ENCODE results near the gene RPS27A.
"Not testable (repeated sequence)": the region's sequence is repeated elsewhere in the genome, so short reads cannot be mapped to it uniquely, and the experiment has no call there.

RPS27A gene

DNA sequence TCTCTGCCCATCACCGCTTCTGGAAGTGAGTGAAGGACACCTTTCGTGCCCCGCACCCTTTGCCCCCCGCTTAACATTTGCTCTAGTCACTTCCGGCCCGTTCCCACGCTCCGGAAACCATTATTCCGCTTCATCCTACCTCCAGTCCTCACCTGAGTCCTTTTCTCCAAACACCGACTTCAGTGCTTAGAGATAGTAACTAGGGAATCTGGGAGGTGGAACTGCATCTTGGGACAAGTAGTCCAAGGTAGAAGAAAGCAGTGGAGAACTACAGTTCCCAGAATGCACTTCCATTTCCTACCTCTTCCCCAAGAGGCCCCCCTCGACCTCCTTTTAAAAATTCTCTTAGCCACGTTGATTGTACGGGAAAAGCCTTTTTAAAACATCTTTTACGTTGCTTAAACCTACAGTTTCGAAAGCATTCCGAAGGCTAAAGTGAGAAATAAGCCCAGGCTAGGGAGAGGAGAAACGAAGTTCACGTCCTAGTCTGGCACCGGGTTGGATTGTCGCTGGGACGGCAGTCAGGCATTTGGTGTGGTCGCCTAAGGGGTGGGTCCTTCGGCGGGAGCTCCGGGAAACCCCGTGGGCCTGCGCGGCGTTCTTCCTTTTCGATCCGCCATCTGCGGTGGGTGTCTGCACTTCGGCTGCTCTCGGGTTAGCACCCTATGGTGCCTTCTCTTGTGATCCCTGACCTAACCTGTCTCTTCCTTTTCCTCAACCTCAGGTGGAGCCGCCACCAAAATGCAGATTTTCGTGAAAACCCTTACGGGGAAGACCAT is at the start of gene RPS27A, which contains the start of gene CLHC1:
RPS27A (plus strand) TSS at position 605 of the 779 bp plus-strand sequence; CDS start at position 742, 137 bp downstream.
CLHC1 (minus strand) TSS at position 210 of the 779 bp plus-strand sequence. CDS start 9,882 bp downstream, outside the sequence.
- DNase-seq, result peak; percentile 99 to 100

DNA sequence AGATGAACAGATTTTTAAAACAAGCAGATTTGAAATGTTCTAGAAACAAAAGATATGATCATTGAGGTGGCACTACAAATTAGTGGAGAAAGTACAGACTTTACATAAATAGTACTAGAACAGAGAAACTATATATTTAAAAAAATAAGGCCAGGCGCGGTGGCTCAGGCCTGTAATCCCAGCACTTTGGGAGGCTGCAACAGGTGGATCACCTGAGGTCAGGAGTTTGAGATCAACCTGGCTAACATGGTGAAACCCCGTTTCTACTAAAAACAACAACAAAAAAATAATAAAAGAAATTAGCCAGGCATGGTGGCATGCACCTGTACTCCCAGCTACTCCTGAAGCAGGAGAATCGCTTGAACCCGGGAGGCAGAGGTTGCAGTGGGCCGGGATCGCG is 45.7 kb upstream of the RPS27A start:
- DNase-seq, result not testable (repeated sequence)

DNA sequence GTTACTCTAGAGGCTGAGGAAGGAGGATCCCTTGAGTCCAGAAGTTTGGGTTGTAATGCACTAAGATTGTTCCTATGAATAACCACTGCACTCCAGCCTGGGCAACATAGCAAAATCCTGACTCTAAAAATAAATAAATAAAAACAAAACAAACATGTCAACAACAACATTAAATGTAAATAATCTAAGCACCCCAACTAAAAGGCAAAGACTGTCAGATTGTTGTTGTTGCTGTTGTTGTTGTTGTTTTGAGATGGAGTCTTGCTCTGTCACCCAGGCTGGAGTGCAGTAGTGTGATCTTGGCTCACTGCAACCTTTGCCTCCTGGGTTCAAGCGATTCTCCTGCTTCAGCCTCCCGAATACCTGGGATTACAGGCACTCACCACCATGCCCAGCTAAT is 40.6 kb upstream of the RPS27A start:
- not testable (repeated sequence) for DNase-seq

DNA sequence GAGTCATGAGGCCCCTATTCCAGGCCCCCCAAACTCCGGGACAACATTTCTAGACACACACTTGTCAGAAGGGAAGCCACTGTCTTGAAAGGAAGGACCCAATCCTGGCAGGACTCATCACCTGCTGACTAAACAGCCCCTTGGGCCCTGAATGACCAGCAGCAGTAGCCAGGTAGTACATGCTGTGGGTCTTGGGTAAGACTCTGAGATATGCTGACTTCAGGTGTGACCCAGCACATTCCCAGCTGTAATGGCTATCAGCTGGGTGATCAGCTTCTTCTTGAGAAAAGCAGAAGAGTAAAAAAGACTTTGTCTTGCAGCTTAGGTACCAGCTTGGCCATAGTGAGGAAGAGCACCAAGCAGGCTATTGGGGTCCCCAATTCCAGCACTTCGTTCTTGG is 36.0 kb upstream of the RPS27A start:
- DNase-seq, result no peak

DNA sequence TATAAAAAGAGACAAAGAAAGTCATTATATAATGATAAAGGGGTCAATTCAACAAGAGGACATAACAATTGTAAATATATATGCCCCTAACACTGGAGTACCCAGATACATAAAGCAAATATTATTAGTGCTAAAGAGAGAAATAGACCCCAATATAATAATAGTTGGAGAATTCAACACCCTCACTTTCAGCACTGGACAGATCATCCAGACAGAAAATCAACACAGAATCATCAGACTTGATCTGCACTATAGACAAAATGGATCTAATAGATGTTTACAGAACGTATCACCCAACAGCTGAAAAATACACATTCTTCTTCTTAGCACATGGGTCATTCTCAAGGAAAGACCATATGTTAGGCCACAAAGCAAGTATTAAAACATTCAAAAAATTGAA is 32.1 kb upstream of the RPS27A start:
- no peak for DNase-seq

DNA sequence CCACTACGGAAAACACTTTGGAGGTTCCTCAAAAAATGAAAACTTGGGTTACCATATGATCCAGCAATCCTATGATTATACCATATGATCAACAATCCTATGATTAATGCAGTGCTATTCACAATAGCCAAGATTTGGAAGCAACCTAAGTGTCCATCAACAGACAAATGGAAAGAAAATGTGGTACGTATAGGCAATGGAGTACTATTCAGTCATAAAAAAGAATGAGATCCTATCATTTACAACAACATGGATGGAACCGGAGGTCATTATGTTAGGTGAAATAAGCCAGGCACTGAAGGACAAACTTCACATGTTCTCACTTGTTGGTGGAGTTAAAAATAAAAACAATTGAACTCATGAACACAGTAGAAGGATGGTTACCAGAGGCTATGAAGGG is 28.0 kb upstream of the RPS27A start:
- no peak for DNase-seq

DNA sequence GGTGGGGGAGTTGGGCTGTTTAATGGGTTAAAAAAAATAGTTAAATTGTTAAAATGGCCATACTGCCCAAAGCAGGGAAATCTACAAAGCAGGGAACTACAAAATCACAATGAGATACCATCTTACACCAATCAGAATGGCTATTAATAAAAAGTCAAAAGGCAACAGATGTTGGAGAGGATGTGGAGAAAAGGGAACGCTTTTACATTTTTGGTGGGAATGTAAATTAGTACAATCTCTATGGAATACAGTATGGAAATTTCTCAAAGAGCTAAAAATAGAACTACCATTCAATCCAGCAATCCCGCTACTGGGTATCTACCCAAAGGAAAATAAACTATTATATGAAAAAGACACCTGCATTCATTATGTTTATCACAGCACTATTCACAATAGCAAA is 27.5 kb upstream of the RPS27A start:
- DNase-seq, result no peak

DNA sequence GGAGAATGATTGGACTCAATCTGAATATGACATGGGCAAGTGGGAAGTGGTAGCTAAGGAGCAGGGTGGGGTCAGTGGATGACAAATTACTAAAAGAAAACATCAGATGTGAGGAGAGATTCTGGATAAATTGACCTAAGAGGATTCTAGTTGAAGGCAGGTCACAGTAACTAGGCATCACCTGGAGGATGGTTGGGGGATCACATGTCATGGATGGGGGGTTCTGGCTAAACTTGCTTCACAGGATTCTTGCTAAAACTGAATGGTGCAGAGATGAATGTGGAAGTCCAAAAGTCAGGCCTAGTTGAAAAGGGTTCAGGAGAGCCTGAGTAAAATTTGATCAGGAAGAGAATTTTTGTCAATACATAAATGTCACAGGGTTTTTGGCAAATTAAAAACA is 18.7 kb upstream of the RPS27A start:
- no peak for DNase-seq

DNA sequence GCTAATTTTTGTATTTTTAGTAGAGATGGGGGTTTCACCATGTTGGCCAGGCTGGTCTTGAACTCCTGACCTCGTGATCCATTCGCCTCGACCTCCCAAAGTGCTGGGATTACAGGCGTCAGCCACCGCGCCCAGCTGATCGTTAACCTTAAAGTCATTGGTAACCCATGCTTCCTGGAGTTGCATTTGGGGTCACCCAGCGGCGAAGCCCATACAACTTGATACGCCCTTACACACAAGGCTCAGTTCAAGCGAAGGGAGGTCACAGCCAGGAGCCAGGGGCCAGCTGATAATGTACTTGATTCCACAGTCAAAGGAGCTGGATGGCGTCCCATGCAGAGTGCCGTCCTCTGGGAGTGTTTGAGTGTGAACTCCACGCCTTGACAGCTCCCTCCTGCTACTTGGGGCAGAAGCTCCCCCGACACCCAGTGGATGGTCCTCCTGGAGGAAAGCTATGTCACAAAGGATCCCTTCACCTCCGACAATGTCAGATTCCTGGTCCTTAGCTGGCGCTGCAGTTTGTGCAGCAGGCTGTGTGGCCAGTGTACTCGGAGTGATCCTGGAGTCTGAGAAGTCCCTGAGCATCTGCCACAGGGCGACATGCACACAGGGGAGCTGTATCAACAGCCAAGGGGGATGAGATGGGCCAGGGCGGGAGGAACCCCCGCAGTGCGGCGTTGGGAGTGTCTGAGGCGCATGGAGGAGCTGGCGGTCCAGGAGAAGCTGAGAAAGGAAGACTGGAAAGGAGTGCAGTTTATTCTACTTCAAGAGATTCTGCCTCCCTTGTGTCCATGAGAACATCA is 8.3 kb upstream of the RPS27A start:
- no peak for DNase-seq

DNA sequence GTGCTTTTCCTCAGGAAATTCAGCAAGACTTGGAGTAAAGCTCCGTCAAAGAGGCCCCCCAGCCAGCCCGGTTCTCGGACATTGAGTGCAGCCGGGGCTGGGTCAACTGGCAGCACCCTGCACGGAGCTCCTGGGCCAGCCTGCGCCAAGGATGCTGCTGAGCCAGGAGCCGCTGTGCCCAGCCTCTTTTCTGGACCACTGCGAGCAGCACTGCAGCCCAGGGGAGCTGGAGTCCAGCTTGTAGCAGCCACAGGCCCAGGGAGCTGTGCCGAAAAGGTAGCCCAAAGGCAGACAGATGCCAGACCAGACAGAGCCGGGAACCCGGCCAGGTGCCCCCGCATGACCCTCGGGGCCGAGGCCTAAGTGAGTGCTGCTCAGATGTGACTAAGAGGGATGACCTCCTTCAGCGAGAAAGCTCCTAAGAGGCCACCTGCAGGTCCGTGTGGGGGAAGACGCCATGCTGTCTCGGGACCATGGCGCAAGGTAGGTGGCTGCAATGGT is 7.7 kb upstream of the RPS27A start:
- DNase-seq, result no peak

DNA sequence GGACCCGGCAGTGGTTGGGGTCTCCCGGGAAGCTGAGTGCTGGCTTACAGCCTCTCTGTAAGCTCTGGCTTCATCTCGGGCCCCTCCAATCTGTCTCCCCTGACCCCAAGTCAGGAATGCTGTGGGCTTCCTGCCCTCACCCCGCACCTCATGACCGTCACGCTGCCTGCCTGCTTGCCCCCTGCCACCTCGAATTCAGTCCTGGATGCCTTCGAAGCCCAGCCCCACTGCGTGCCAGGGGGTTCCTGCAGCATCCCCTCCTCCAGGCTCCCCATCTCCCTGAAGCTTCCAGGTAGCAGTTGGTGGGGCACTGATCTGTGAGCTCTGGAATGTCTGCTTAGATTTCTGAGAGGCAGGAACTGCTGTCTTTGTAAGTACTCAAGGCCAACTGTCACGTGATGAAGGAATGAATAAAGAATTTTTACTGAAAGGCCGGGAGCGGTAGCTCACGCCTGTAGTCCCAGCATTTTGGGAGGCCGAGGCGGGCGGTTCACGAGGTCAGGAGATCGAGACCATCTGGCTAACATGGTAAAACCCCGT is 6.9 kb upstream of the RPS27A start:
- DNase-seq, result no peak

DNA sequence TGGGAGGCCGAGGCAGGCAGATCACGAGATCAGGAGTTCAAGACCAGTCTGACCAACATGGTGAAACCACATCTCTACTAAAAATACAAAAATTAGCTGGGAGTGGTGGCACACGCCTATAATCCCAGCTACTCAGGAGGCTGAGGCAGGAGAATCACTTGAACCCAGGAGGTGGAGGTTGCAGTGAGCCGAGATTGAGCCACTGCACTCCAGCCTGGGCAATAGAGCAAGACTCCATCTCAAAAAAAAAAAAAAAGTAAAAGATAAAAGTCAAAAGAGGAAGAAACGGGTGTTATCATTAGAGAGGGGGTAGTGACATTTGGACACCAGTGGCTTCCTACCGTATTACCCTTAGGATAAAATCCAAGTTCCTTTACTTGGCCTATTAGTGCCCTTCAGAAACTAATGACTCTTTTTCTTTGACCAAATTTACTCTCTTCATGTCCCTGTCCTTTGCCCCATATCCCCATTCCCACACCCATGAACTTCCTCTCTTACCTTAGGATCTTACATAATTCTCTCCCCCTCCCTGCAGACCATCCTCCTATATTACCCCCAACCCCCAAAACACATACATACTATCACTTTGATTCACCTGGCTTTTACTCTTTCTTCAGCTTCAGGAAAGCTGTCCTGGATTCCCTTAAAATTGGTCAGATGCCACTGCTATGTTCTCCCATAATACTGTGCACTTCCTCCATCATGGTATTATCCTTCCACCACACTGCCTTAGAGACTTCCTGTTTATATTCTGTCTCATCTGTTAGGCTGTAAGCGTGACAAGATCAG is 4.9 kb upstream of the RPS27A start:
- DNase-seq, result not testable (repeated sequence)

DNA sequence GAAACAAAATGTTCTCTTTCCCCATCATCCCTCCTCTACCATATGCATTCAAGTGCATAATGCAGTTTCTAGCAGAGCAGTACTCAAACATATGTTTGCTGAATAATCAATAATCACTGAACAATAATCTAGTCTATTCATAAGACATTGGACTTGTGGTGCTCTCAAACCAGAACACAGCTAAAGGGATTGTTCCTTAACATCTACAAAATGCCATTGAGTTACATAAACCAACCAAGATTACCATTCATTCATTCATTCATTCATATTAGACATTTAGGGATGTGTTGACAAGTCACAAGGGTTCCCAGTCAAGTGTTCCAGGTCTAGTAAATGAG is 4.3 kb upstream of the RPS27A start:
- DNase-seq, result no peak

DNA sequence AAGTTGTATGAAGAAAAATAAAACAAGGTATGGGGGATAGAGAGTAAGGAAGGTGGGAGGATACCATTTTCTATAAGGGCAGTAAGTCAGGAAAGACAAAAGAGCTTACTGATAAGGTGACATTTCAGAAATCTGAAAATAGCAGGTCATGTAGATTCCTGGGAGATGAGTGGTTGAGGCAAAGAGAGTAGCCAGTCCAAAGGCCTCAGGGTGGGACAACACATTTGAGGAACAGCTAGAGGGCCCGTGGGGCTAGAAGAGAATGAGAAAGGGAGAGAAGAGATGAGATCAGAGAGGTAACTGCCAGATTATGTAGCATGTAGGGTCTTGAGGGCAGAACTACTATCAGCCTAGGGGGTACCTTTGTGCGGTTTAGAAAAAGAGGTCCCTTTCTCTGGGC is 3.3 kb upstream of the RPS27A start:
- DNase-seq, result no peak

DNA sequence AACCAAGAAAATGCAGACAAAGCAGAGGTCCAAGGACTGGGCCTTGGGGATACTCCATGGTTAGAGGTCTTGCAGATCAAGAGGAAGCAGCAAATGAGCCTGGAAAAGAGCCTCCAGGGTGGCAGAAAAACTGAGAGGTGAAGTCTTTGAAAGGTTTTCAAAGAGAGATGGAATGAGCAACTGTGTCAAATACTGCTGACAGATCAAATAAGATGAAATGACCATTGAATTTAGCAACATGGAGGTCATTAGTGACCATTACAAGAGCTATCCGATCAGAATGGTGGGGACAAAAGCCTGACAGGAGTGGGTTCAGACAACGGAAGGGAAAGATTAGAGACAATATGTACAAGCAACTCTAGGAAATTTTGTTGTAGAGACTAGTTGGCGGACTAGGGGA is 1.9 kb upstream of the RPS27A start:
- no peak for DNase-seq

DNA sequence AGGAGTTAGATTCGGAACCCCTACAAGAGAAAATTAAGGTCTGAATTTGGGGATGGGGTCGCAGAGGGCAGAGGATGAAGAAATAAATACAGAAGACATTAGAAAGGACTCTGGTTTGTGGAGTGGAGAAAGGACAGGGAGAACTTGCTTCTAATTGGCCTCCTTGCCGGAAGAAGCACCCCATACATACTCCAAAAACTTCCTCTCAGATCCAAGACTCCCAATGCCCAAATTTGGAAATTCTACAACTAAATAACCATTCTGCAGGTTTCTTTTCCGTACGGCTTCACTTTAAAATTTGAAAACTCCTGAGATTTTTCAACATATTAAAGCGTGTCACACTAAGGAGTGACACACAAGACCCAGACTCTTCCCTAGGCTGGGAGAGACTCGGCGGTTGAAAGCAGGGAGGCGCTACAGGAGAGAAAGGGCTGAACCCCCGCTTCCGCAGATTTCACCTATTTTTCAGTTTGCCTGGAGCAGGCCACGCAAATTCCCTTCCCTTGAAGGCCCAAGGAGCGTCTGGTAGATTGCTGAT is 873 bp upstream of the RPS27A start:
- peak in 1 of 2 experiments; percentile 77 for DNase-seq

DNA sequence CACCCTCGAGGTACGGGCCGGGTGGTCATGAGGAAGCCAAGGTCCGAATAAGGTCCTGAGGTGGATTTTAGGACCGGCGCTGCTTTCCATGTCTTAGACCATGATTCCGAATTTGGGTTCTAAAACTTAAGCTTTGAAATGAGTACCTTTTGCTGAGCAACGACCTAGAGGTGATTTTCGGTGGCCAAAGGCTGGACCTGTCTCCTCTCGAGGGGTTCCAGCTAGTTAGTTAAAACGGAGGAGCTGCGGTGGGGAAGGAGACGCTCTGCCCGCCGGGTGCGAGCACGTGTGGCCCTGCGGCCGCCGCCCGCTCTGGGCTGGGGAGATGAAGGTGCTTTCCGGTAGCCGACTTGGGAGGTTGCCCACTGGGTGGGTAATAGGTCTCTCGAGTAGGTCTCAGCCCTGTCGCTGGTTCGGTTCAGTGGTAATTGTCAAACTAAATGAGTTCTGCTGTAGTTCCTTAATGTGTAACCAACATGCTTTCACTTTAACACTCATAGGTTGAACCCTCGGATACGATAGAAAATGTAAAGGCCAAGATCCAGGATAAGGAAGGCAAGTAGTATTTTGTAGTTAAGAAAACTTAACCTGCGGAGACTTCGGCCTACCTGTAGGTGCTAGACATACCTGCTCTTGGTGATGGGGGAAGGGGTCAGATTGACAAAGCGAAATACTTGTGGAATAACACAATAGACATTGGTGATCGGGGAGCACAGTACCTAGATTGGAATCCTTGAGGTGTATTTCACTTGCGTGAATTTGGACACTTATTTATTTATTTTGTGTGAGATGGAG is 572 bp downstream of the RPS27A start:
- peak in 1 of 2 experiments; percentile 20 for DNase-seq

DNA sequence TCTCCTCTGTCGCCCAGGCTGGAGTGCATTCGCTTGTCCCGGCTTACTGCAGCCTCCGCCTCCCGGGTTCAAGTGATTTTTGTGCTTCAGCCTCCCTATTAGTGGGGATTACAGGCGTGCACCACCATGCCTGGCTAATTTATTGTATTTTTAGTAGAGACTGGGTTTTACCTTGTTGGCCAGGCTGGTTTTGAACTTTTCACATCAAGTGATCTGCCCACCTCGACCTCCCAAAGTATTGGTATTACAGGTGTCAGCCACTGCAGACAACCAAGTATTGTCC is 1.1 kb downstream of the RPS27A start:
- DNase-seq, result no peak

DNA sequence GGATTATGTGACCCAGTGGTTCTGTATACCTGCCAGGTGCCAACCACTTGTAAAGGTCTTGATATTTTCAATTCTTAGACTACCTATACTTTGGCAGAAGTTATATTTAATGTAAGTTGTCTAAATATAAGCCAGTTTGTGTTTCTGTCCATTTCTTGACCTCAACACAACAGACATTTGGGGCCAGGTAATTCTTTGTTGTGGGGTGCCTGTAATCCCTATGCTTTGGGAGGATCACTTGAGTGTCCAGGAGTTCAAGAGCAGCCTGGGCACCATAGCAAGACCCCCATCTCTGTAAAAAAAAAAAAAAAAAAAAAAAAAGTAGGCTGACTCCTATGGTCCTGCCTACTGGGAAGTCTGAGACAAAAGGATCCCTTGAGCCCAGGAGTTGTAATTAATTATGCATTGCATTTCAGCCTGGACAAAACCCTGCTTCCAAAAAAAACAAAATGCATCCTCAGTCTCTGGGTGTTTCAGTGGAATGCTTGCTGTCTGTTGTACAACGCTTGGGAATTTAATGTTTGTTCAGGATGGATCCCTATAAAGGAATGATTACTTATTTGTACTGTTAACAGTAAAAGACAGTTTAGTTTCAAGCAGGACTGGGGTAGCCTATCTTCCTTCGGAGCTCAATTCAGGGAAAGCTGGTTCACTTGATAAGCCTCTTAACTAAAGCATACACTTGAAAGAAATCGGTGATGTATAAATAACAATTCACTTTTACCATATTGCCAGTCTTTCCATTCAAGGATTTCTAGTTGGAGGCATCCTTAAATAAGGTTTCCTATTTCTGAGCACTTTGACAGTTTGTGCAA is 3.4 kb downstream of the RPS27A start:
- DNase-seq, result no peak

DNA sequence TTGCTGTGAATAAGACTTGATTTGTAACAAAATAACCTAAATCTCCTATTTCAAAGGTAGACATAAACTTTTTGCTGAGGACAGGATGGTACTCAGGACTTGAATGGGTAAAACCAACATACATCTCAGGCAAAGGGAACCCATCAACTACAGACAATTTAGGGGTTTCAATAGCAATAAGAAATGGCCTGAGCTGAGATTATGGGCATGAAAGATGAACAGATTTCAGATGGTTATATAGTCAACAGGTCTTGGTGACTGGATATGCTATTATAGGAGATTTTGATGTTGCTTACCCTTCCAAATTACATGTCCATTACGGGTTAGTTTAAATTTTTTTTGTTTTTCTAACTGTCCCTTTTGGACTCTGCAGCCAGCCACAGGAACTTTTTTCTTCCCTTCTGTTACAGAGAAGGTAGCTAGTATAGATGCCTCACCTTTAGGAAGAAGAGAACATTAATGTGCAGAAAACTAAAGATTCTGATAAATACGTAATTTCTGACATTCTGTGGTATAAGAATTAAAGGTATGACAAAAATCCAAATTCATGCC is 4.6 kb downstream of the RPS27A start:
- DNase-seq, result no peak
